HG03064 (cell line): ENCODE data around the gene VASN.
"Not testable (repeated sequence)": the region's sequence is repeated elsewhere in the genome, so short reads cannot be mapped to it uniquely, and the experiment has no call there.

Experiments
- ATAC-seq: cut with Tn5 transposase; IDR thresholded peaks from one replicate; pipeline ENCODE4 v1.9.1; 2021; ENCODE audit warnings: low read depth; ENCODE audit not compliant: unreplicated experiment

The VASN gene

DNA sequence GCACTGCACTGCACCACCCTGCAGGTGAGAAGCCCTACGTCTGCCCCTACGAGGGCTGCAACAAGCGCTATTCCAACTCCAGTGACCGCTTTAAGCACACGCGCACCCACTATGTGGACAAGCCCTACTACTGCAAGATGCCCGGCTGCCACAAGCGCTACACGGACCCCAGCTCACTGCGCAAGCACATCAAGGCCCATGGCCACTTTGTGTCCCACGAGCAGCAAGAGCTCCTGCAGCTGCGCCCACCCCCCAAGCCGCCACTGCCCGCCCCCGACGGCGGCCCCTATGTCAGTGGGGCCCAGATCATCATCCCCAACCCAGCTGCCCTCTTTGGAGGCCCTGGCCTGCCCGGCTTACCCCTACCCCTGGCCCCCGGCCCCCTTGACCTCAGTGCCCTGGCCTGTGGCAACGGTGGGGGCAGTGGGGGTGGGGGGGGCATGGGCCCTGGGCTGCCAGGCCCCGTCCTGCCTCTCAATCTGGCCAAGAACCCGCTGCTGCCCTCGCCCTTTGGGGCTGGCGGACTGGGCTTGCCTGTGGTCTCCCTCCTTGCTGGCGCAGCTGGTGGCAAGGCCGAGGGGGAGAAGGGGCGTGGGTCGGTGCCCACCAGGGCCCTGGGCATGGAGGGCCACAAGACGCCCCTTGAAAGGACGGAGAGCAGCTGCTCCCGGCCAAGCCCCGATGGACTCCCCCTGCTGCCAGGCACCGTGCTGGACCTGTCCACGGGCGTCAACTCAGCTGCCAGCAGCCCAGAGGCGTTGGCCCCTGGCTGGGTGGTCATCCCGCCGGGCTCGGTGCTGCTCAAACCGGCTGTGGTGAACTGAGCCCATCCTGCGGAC is 34.7 kb upstream of the VASN start:
- no peak for ATAC-seq

DNA sequence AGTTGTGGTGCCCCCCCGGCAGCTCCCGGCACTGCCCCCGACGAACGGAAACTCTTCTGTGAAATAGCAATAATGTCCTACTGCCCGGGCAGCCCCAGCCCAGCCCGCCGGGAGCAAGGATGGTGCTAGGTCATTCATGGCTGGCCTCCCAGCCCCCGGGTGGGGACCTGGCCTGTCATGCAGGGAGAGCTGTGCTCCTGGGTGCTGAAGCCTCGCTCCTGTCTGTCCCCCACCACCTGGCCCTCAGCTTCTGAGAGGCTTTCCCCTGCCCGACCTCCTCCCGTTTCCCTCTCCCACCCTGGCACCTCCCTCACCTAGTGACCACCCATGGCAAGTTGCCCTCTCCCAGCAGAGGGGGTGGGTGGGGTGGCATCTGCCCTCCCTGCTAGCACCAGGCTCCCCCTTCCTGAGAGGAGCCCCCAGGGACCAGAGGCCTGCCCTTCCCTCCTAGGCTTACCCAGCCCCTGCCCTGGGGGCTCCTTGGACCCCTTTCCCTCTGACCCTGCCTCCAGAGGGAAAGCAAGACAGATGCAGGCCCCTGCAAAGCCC is 34.0 kb upstream of the VASN start:
- no peak for ATAC-seq

DNA sequence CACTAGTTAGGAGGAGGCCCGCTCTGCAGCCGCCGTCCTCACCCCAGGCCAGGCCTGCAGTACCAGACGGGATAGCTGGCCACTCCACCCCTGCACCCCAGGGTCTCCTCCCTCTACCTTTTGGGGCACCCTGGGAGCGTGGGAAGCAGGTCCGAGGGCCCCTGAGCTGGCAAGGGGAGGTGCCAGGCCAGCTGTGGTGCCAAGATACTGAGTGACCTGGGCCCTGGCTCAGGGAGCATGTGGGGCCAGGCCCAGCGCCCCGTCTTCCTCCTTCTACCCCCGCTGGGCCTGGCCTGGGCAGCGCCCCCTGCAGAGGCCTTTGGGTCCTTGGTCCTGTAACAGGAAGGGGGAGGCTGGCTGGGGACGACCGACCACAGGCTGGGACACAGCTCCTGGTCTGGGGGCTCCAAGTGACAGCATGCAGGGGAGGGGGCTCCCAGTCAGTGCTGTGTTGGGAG is 33.5 kb upstream of the VASN start:
- ATAC-seq = no peak

DNA sequence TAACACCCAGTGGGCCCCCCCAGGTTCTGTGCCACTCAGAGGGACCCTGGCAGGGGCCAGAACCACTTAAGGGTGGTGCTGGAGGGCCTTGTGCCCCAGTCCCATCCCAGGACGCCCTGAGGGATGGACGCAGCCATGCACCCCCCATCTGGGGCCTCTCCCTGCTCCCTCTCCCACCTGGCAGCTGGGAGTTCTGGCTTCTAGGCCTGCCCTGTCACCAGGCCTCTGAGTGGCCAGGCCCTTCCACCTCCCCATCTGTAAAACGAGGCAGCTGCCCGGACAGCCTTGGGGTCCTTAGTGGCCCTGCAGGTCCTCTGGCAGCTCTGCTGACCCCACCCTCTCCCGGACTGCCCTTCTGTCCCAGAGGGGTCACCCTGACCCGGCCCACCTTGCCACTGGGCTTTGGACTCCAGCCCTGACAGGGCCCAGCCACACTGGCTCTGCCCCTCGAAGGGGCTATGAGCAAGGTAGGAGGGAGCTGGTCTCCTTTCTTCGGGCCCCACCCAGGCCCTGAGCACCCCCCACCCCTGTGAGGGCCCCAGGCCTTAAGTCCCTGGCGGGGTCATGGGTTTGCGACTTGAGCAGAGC is 32.8 kb upstream of the VASN start:
- no peak for ATAC-seq

DNA sequence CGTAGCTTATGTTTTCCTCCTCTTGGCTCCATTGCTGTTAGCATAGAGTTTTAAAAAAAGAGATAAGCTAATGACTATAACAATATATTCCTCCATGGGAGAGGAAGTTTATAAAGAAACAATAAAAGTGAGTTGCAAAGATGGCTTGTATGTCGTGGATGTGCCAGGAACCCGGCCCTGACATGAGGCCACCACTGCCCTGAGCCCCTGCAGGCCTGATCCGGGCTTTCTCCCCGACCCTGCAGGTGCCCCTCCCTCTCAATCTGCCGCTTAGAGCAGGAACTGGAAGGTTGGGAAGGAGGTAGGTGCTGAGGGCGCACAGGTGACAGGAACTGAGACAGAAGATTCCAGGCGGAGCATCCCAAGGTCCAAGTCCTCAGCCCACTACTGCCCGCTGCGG is 32.2 kb upstream of the VASN start:
- ATAC-seq = no peak

DNA sequence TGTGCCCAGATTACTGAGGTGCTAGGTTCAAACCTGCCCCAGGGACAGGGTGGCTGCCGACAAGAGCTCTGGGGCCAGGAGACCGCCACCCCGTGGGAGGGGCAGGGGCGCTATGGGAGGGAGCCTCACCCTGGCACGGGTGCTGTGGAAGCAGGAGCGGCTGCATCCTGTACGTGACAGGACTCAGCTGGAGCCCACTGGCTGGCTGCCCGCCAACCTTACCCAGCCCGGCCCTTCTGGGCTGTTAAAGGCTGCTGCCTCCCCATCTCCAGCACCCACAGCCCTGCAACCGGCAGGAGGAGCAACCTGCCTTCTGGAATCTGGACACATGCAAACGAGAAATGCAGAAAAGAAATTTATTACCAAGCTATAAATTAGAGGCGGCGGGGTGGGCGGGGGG is 31.7 kb upstream of the VASN start:
- no peak for ATAC-seq

DNA sequence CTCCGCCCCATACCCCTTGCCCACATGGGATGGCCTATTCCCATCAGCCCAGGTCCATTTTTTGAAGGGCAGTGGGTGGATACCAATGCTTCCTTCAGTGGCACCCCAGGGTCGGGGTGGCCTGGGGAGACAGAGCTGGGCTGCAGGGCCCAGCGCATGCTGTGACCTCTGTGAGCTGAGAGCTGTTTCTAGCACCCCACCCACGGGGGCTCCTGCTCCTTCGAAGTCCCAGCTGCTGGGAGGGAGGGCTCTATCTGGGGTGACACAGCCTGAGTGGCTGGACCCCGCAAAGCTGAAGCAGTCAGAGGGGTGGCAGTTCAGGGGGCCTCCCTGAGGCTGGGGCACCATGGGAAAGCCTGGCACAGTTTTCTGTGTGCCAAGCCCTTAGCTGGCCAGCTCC is 31.2 kb upstream of the VASN start:
- no peak for ATAC-seq

DNA sequence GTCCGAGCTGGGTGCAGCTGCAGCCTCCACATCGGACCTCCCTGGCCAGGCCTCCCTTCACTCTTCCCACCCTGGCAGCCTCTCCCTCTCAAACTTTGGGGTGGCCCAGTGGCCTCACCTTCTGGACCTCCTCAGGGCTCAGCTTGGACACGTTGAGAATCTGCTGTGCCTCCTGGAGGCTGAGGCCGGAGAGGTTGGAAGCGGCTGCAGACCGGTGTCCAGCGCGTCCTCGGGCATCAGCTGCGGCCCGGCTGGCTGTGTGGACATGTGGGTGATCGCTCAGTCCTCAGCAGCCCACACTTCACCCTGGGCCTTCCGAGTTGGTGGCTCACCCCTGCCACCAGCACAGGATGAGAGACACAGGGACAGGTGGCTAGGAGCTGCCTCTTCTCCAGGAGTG is 30.4 kb upstream of the VASN start:
- no peak for ATAC-seq

DNA sequence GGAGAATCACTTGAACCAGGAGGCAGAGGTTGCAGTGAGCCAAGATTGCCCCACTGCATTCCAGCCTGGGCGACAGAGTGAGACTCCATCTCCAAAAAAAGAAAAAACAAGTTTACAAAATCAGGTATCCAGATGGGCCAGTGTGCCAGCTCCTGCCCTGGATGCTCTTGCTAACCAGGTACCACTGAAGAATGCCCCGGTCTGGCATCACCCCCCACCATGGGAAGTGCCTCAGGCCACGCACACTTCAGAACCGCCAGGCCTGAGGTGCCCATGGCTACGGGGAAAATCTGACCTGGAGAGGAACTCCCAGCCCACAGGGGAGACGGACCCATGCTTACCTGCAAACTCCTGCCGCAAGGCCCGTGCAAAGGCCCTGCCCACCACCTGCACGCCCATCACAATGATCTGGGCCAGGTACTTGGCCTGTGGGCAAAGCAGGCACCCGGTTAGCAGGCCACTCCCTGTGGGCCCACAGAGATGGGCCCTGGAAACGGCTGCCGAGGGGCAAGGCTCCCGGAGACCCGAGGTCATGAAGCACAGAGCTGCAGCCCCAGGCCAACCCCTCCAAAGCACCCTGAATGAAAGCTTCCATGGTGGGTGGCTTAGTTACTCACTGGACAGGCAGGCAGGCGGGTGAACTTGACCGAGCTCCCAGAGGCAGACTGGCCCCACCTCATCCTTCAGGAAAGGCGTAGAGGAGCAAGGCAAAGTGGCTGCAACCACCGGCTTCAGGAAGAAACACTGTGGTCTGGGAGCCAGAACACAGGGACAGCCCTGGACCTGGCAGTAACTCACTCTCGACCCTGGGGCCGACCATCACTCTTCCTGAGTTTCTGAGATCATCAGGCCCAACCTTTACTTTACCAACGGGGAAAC is 28.5 kb upstream of the VASN start:
- ATAC-seq = no peak

DNA sequence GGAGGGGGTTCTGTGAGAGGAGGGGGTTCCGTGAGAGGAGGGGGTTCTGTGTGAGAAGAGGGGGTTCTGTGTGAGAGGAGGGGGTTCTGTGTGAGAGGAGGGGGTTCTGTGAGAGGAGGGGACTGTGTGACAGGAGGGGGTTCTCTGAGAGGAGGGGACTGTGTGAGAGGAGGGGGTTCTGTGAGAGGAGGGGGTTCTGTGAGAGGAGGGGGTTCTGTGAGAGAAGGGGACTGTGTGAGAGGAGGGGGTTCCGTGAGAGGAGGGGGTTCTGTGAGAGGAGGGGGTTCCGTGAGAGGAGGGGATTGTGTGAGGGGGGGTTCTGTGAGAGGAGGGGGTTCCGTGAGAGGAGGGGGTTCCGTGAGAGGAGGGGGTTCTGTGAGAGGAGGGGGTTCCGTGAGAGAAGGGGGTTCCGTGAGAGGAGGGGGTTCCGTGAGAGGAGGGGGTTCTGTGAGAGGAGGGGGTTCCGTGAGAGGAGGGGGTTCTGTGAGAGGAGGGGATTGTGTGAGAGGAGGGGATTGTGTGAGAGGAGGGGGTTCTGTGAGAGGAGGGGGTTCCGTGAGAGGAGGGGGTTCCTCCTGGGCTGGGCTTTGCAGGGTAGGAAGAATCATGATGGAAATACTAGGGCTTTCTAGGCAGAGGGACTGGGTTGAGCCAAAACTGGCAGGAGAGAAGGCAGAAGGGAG is 27.2 kb upstream of the VASN start:
- ATAC-seq = not testable (repeated sequence)

DNA sequence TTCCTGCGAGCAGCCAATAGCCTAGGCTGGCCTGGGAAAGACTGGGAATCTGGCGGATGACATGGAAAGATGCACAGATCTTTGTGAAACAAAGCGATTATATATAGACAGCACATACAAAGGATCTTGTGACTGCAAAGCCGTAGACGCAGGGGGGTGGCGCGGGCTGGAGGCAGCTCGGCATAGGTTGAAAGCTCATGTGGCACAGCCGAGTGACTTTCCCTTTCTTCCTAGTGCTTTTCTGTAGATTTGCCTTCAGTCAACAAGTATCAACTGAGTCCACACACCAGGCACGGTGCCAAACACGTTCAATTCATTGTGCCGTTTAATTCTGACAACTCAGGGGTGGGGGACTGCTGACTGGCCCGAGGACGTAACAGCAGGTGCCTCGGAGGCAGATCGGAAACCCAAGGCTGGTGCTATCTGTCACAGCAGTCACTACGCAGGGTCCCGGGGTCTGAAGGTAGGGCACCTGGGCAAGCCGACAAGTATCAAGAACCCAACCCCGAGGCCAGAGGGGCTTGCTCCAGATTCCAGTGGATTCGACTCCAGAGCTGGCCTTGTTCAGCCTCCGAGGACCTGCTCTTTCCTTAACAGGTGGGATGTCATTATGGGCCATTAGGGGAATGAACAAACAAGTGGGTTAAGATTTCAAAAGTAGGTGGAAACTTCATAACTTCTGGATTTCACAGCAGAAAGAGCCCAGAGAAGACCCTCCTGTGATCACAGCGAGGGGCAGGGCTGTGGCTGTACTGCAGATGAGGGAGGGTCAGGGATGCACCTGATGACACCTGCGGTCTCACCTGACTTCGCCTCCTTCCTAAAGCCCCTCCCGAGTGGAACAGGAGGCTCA is 26.4 kb upstream of the VASN start:
- no peak for ATAC-seq

DNA sequence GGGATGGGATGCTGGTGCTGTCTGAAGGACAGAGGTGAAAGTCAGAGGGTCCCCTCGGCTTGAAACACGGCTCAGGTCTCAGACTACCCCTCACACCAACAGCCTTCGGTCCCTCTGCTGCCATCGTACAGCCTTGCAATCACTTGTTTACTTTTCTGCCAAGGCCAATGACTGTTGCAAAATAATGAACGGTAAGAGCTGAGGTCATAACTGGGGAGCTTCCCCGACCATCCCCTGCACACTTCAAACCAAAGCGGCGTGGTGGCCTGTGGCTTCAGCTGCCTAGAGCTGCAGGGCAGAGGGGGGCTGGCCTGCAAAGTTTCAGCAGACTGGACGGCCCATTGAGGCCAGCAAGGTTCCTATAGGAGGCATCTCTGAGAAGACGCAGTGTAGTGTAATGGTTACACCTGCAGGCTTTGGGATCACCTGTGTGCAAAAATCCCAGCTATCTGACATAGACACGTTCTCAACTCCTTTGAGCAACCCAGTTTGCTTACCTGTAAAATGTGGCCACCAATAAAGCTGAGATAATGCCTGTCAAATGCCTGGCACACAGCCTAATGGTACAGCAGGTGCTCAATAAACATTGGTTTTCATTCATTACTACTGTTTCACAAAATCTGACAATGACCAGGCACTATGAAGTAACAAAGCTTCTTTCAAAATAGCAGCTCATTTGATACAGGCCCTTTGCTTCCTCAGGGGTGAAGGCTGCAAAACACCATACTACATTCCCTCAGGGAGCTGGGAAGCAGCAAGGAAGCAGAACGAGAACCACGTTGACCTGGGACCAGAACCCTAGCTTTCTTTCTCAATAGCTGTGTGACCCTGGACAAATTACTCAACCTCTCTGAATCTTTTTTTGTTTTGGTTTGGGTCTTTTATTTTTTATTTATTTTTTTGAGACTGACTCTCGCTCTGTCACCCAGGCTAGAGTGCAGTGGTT is 25.5 kb upstream of the VASN start:
- no peak for ATAC-seq

DNA sequence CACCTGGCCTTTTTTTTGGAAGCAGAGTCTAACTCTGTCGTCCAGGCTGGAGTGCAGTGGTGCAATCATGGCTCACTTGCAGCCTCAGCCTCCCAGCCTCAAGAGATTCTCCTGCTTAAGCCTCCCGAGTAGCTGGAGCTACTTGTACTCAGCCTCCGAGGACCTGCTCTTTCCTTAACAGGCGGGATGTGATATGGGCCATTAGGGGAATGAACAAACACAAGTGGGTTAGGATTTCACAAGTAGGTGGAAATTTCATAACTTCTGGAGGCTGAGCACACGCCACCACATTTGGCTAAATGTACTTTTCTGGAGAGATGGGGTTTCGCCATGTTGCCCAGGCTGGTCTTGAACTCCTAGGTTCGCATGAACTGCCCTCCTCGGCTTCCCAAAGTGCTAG is 24.6 kb upstream of the VASN start:
- ATAC-seq = no peak

DNA sequence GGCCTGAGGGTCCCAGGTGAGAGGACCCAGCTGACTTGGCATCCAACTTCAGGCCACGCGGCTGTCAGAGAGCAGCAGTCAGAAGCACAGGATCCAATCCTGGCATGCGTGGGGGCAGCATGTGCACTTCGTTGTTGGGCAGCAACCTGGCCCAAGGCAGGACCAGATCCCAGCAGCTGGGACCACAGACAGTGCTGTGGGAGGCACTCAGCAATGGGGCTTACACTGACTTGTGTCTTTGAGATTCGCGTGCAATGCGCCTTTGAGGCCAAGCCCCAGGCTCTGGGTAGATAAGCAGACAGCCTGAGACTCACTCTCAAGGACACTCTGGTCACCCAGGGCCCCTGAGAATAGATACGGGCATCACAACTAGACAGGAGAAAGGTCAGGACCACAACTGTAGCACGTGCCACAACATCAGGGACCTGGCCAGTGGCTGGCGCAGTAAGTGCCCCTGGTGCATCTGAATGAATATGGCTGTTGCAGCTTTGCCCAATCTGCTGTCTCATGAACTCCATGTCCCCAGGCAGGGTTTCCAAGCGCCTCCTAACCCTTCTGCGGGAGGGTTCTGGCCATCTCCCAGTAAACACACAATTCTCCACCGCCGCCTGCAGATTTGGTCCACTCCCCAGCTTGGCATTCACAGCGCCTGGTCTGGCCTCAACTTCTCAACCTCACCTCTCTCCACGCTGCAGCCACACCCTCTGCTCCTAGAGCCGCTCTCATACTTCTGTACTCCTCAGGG is 23.7 kb upstream of the VASN start:
- no peak for ATAC-seq

DNA sequence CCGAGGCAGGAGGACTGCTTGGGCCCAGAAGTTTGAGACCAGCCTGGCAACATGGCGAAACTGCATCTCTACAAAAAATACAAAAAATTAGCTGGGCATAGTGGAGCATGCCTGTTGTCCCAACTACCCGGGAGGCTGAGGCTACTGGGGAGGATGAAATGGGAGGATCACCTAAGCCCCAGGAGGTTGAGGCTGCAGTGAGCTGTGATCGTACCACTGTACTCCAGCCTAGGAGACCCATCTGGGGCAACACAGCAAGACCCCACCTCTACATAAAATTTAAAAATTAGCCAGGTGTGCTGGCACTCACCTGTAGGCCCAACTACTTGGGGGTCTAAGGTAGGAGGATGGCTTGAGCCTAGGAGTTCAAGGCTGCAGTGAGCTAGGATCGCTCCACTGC is 22.3 kb upstream of the VASN start:
- ATAC-seq = no peak

DNA sequence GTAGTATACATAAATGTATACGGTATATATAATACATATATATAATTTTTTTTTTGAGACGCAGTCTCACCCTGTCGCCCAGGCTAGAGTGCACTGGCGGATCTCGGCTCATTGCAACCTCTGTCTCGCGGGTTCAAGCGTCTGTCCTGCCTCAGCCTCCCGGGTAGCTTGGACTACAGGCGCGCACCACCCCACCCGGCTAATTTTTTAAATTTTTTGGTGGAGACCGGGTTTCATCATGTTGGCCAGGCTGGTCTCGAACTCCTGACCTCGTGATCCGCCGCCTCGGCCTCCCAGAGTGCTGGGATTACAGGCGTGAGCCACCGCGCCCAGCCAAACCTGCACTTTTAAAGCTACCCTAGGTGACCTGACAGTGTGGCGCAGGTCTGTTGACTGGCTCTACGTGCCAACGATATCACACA is 21.3 kb upstream of the VASN start:
- no peak for ATAC-seq

DNA sequence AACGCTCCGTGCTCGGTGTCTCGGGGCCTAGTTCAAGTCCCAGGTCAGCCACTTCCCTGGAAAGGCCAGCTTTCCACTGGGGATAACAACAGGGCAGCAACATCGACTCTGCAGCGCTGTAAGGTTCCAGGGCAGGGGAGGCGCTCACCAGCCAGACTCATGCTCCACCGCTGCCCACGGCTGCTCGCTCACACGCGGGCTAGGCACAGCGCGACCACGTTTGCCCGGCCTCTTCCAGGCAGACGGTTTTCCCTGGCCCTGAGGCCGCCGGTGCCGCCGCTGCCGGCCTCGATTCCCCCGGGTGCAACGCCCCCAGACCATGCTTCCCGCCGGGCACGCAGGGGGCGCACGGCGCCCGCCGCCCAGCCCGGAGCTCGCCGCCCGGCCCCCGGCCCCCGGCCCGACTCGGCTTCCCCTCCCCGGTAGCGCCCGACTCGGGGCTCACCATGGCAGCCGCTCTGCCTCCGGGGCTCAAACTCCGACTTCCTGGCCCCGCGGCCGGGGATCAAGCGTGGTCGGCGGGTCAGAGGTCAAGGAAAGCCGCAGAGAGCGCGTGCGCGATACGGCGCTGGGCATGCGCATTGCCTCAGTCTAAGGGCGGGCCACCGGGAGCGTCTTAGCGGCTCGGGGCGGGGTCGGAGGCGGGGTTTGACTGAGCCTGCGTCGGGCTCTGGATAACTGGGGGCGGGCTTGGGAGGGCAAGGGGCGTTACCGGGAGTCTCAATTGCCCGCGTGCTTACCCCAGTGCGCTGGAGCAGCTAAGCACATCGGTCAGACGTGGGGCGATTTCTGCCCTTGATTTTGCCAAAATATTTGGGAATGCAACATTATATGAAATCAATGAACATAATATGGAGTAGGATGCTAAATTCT is 20.6 kb upstream of the VASN start, which contains the start of gene PAM16:
PAM16 (minus strand) TSS at position 535 of the 873 bp plus-strand sequence; CDS start at position 448, 87 bp downstream.
- ATAC-seq = peak; percentile 80
